Panc1 (cell line): ENCODE measurements around the gene GUCY1A2. TPM values are rescaled to one million over a fixed set of nuclear protein-coding genes. Genes with fewer than 3 reads are reported as not detected.
"Not testable (repeated sequence)": the region's sequence is repeated elsewhere in the genome, so short reads cannot be mapped to it uniquely, and the experiment has no call there.

Experiments
- ATAC-seq: fragments of 200-7000 bp; cut with Tn5 transposase; 2 replicates; pipeline ENCODE4 v1.9.1; 2020; ENCODE audit warnings: mild to moderate bottlenecking, moderate library complexity
- BruUV-seq: library from RNA; stranded (reverse); fragments of 400-500 nt; replicated peaks from 2 replicates; lab custom pipeline; 2021; lab: Mats Ljungman, UMichigan
- CTCF ChIA-PET: fragments of 300-600 bp; sonication (Branson Sonifier 250); formaldehyde crosslinking; loops from one replicate; lab custom pipeline; 2022; ENCODE audit warnings: antibody characterized with exemption; lab: Charles Lee
- POLR2A ChIA-PET: fragments of 300-600 bp; sonication (Branson Sonifier 250); formaldehyde crosslinking; loops from one replicate; lab custom pipeline; 2022; ENCODE audit warnings: antibody characterized with exemption; lab: Charles Lee
- DNase-seq: peaks from one replicate; pipeline ENCODE4 v3.0.0-alpha.2; 2010; ENCODE audit warnings: low read depth, low spot score
- H3K27ac ChIP-seq: 2 replicates; pipeline ENCODE4 v1.5.1; 2011; ENCODE audit warnings: mild to moderate bottlenecking, low read length, inconsistent platforms
- H3K27me3 ChIP-seq: fragments of 200-500 bp; sonication (Bioruptor generic); 2 replicates; pipeline ENCODE4 v1.6.0; 2014; ENCODE audit warnings: low read length, inconsistent platforms; ENCODE audit not compliant: control insufficient read depth, insufficient read depth
- H3K36me3 ChIP-seq: fragments of 200-500 bp; sonication (Bioruptor generic); 2 replicates; pipeline ENCODE4 v1.5.1; 2014; ENCODE audit warnings: inconsistent platforms, mild to moderate bottlenecking, low read length, moderate library complexity; ENCODE audit not compliant: control insufficient read depth, insufficient read depth
- H3K4me1 ChIP-seq: 2 replicates; pipeline ENCODE4 v1.5.1; 2011; ENCODE audit warnings: inconsistent platforms, mild to moderate bottlenecking, low read length, moderate library complexity; ENCODE audit not compliant: control insufficient read depth, insufficient read depth
- H3K4me3 ChIP-seq, 2 experiments: 2 replicates each; pipeline ENCODE4 v1.5.1; 2011 to 2012; ENCODE audit warnings: low read depth in 2 of 2, low read length in 2 of 2, mild to moderate bottlenecking in 2 of 2, inconsistent platforms in 1 of 2, moderate library complexity in 1 of 2
- H3K9me3 ChIP-seq: fragments of 200-500 bp; sonication (Bioruptor generic); 2 replicates; pipeline ENCODE4 v1.5.1; 2014; ENCODE audit warnings: low read depth, mild to moderate bottlenecking, inconsistent platforms, low read length, moderate library complexity; ENCODE audit not compliant: control insufficient read depth, insufficient read depth
- CTCF ChIP-seq: fragments of 450-650 bp; IDR thresholded peaks from 2 replicates; pipeline ENCODE4 v1.5.1; 2017; ENCODE audit warnings: mild to moderate bottlenecking
- POLR2AphosphoS5 ChIP-seq: IDR thresholded peaks from 2 replicates; pipeline ENCODE4 v1.6.1; 2012; ENCODE audit warnings: mild to moderate bottlenecking, low read depth, low read length, moderate library complexity
- REST ChIP-seq, 2 experiments: IDR thresholded peaks; 2 replicates each; pipeline ENCODE4 v1.6.1; 2011 to 2012; ENCODE audit warnings: low read depth in 2 of 2, control low read depth in 1 of 2, low read length in 1 of 2, mild to moderate bottlenecking in 1 of 2, moderate library complexity in 1 of 2; ENCODE audit not compliant: insufficient read depth in 1 of 2
- SIN3A ChIP-seq: IDR thresholded peaks from 2 replicates; pipeline ENCODE4 v1.6.1; 2012; ENCODE audit warnings: low read depth, mild to moderate bottlenecking, low read length, moderate library complexity, borderline replicate concordance; ENCODE audit not compliant: insufficient read depth
- TCF7L2 ChIP-seq: IDR thresholded peaks from 2 replicates; pipeline ENCODE4 v1.6.1; 2011; ENCODE audit warnings: mild to moderate bottlenecking, low read depth, low read length, inconsistent platforms
- in situ Hi-C: cut with HindIII; loops from 2 replicates; pipeline ENCODE4 v1.10.0; 2016; ENCODE audit warnings: low sequenced_read_pairs, low pct_unique_long_range_greater_than_20kb
- intact Hi-C: fragments of 100-400 bp; cut with micrococcal nuclease; formaldehyde crosslinking; loops from one replicate; pipeline ENCODE4 v1.10.0; 2022; ENCODE audit not compliant: unreplicated experiment
- total RNA-seq: library from RNA; stranded (reverse); gene quantifications from one replicate; pipeline ENCODE4 v1.2.1, GENCODE V29; 2021; ENCODE audit not compliant: unreplicated experiment

The GUCY1A2 gene
- total RNA-seq, 1 experiment from 2014 or later: 1.9 TPM

DNA sequence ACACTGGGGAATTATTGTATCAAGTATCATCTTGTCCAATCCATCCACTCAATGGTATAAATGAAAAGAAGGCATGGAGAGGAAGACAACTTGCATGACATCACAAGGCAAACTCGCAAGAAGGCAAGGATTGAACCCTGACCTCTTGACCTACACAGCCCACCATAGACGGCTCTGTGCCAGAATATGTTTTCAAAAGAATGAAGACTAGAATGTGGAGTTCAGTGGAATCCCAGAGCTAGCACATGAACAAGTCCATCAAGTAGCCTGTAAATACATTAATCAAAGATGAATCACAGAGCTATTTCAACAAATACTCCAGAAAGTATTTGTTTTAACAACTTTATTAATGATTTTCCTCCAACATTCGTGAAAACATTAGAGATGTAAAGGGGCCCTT is 189.7 kb downstream of the GUCY1A2 start:
- TF ChIP-seq SIN3A: no peak
- no peak for TF ChIP-seq CTCF
- TF ChIP-seq TCF7L2: no peak
- no peak for TF ChIP-seq REST (IDR thresholded peaks at IDR 0.05; ENCODE audit: insufficient read depth in 1 of 2, low read depth in 2 of 2, low read length in 1 of 2)
- no peak for TF ChIP-seq POLR2AphosphoS5
- in situ Hi-C loops: no loop called here
- no peak overlapping the region for H3K27ac ChIP-seq
- no peaks in the 10 kb centered on the region for H3K27me3 ChIP-seq
- no peak for DNase-seq
- no TSS peak for BruUV-seq
- POLR2A ChIA-PET: no interaction called here
- ATAC-seq: no peak
- no peak overlapping the region for H3K4me3 ChIP-seq
- H3K4me1 ChIP-seq: no peaks in the 10 kb centered on the region
- no peaks in the 10 kb centered on the region for H3K9me3 ChIP-seq
- intact Hi-C loops: no loop called here
- CTCF ChIA-PET: no interaction called here
- H3K36me3 ChIP-seq: no peaks in the 10 kb centered on the region

GRCh38 chr11:106827687-106828086 is 190.6 kb downstream of the GUCY1A2 start:
- ATAC-seq: no peak
- TF ChIP-seq SIN3A: no peak
- no peak for TF ChIP-seq REST (IDR thresholded peaks at IDR 0.05; ENCODE audit: insufficient read depth in 1 of 2, low read depth in 2 of 2, low read length in 1 of 2)
- TF ChIP-seq CTCF: no peak
- no peak for TF ChIP-seq TCF7L2
- TF ChIP-seq POLR2AphosphoS5: no peak
- DNase-seq: no peak
- Histone ChIP-seq H3K27ac (no peak overlapping the region), H3K4me1 (no peaks in the 10 kb centered on the region), H3K27me3 (no peaks in the 10 kb centered on the region), H3K36me3 (no peaks in the 10 kb centered on the region), H3K9me3 (no peaks in the 10 kb centered on the region), H3K4me3 (no peak overlapping the region)
- no TSS peak for BruUV-seq
- in situ Hi-C loops (no loop called here), intact Hi-C loops (no loop called here)
- POLR2A ChIA-PET: no interaction called here
- CTCF ChIA-PET: no interaction called here

GRCh38 chr11:106826558-106826957 is 191.7 kb downstream of the GUCY1A2 start:
- in situ Hi-C loops, BruUV-seq, H3K27me3 ChIP-seq, H3K4me3 ChIP-seq, ATAC-seq, DNase-seq, H3K36me3 ChIP-seq, H3K27ac ChIP-seq, CTCF ChIA-PET, intact Hi-C loops, H3K9me3 ChIP-seq, POLR2A ChIA-PET, H3K4me1 ChIP-seq: not testable (repeated sequence)
